Measurements from ENCODE around the gene PRKCE. TPM values are rescaled to one million over a fixed set of nuclear protein-coding genes. Genes with fewer than 3 reads are reported as not detected.

PRKCE gene
- total and polyA plus RNA-seq, 4 donors, result 2.5 to 38.6 (median 5.8) TPM

- H3K4me1 ChIP-seq (ENCODE audit: control insufficient read depth in 4 of 4, insufficient read depth in 4 of 4, low read length in 3 of 4), result peaks cover 2 to 4% (median 3%) of the 10 kb centered on the region in 4 donors
- TF ChIP-seq NR2F2 (IDR thresholded peaks at IDR 0.05), result no peak
- no peak for TF ChIP-seq HNF4A (conservative IDR thresholded peaks at IDR 0.05)
- no peak for TF ChIP-seq ATF3 (IDR thresholded peaks at IDR 0.05)
- no peak for TF ChIP-seq HNF4G (IDR thresholded peaks at IDR 0.05)
- TF ChIP-seq GABPA (IDR thresholded peaks at IDR 0.05 in 1 of 2, conservative IDR thresholded peaks at IDR 0.05 in 1 of 2), result no peak
- TF ChIP-seq MAX (IDR thresholded peaks at IDR 0.05), result no peak
- no peak for TF ChIP-seq REST (IDR thresholded peaks at IDR 0.05)
- no peak for TF ChIP-seq RAD21 (IDR thresholded peaks at IDR 0.05)
- TF ChIP-seq CTCF (IDR thresholded peaks at IDR 0.05; ENCODE audit: low read depth, low read length, missing input control), result no peak
- TF ChIP-seq EGR1 (IDR thresholded peaks at IDR 0.05; ENCODE audit: low read depth in 2 of 2), result no peak
- TF ChIP-seq ZBTB33 (IDR thresholded peaks at IDR 0.05), result no peak
- TF ChIP-seq JUND (IDR thresholded peaks at IDR 0.05), result no peak
- H3K9me3 ChIP-seq (ENCODE audit: control insufficient read depth in 4 of 4, low read length in 3 of 4), result no peaks in the 10 kb centered on the region
- no peak overlapping the region for H3K4me3 ChIP-seq (ENCODE audit: low read depth in 1 of 3, low read length in 3 of 3)
- 97% methylated on average over 12 of the region's 12 CpGs for whole genome bisulfite sequencing
- no peak for DNase-seq (ENCODE audit: low spot score)
- no peaks in the 10 kb centered on the region for H3K27me3 ChIP-seq (ENCODE audit: control insufficient read depth in 4 of 4, insufficient read depth in 4 of 4, low read length in 3 of 4)
- H3K9ac ChIP-seq (ENCODE audit: low read depth in 1 of 2, low read length in 2 of 2), result no peak overlapping the region
- no peaks in the 10 kb centered on the region for H3K36me3 ChIP-seq (ENCODE audit: control insufficient read depth in 4 of 4, insufficient read depth in 3 of 4, low read depth in 1 of 4, low read length in 3 of 4)
- H3K27ac ChIP-seq (ENCODE audit: low read depth in 1 of 2, low read length in 2 of 2), result no peak overlapping the region
Observed at GRCh38 chr2:45908316-45909170, 257.1 kb downstream of the PRKCE start.

- 95% methylated on average over 3 of the region's 3 CpGs for WGBS
- peaks cover 2 to 4% (median 3%) of the 10 kb centered on the region in 4 donors for H3K4me1 ChIP-seq (ENCODE audit: control insufficient read depth in 4 of 4, insufficient read depth in 4 of 4, low read length in 3 of 4)
- DNase-seq (ENCODE audit: low spot score), result no peak
- no peak overlapping the region for H3K9ac ChIP-seq (ENCODE audit: low read depth in 1 of 2, low read length in 2 of 2)
- no peaks in the 10 kb centered on the region for H3K27me3 ChIP-seq (ENCODE audit: control insufficient read depth in 4 of 4, insufficient read depth in 4 of 4, low read length in 3 of 4)
- H3K9me3 ChIP-seq (ENCODE audit: control insufficient read depth in 4 of 4, low read length in 3 of 4), result no peaks in the 10 kb centered on the region
- no peak overlapping the region for H3K27ac ChIP-seq (ENCODE audit: low read depth in 1 of 2, low read length in 2 of 2)
- H3K4me3 ChIP-seq (ENCODE audit: low read depth in 1 of 3, low read length in 3 of 3), result no peak overlapping the region
- H3K36me3 ChIP-seq (ENCODE audit: control insufficient read depth in 4 of 4, insufficient read depth in 3 of 4, low read depth in 1 of 4, low read length in 3 of 4), result no peaks in the 10 kb centered on the region
- no peak for TF ChIP-seq SP1 (IDR thresholded peaks at IDR 0.05)
- TF ChIP-seq REST (IDR thresholded peaks at IDR 0.05), result no peak
- TF ChIP-seq JUND (IDR thresholded peaks at IDR 0.05), result no peak
Observed at GRCh38 chr2:45909171-45909565, 257.7 kb downstream of the PRKCE start.

All from liver (tissue), 9 donors.